GM23248 (cell line): ENCODE data around the gene THEMIS2.

Source experiments
- EZH2 ChIP-seq: fragments of 200-600 bp; sonication (generic); IDR thresholded peaks from 2 replicates; pipeline ENCODE4 v1.6.1; 2018; ENCODE audit warnings: antibody characterized with exemption, mild to moderate bottlenecking; ENCODE audit not compliant: insufficient read depth, poor library complexity, severe bottlenecking
- EZH2phosphoT487 ChIP-seq: fragments of 200-600 bp; sonication (generic); IDR thresholded peaks from 2 replicates; pipeline ENCODE4 v1.6.1; 2018; ENCODE audit warnings: antibody characterized with exemption, moderate library complexity, mild to moderate bottlenecking, low read depth; ENCODE audit not compliant: insufficient read depth

DNA sequence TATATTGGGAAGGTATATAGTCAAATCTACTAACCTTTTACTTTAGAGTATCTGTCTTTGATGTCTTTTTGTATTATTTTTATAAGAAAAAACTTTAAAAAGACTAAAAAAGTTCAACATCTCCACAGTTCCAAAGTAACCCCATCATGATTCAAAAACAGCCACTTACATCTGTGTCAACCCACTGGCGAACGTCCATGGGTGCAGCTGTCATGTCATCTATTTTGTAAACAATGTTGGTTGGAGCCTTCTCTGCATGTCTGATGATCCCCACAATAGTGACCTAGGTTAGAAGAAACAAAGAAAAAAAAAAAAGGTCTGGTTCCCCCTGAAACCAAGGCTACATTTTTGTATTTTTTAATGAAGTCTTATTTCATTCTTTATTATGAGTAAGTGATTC, 34.4 kb downstream of the THEMIS2 start:
- TF ChIP-seq EZH2 (no peak), EZH2phosphoT487 (no peak)
